ENCODE data around the gene GPER1.

GPER1 gene

GRCh38 chr7:1121476-1121875 is 33.6 kb downstream of the GPER1 start:
- Histone ChIP-seq H3K4me1 (ENCODE audit: control insufficient read depth in 1 of 2, insufficient read depth in 2 of 2, low read length in 2 of 2) (no peaks in the 10 kb centered on the region), H3K9ac (ENCODE audit: low read depth in 1 of 2, low read length in 2 of 2) (no peak overlapping the region), H3K27ac (ENCODE audit: low read depth, low read length) (no peak overlapping the region), H3K27me3 (ENCODE audit: control insufficient read depth in 1 of 2, insufficient read depth in 2 of 2, low read length in 2 of 2) (no peaks in the 10 kb centered on the region), H3K9me3 (ENCODE audit: control insufficient read depth in 1 of 2, low read length in 2 of 2) (no peaks in the 10 kb centered on the region), H3K36me3 (ENCODE audit: control insufficient read depth in 1 of 2, insufficient read depth in 2 of 2, low read length in 2 of 2) (peaks cover 0 to under 1% of the 10 kb centered on the region in 2 donors), H3K4me3 (ENCODE audit: low read depth in 1 of 2, low read length in 2 of 2) (no peak overlapping the region)

- H3K4me3 ChIP-seq (ENCODE audit: low read depth in 1 of 2, low read length in 2 of 2), result no peak overlapping the region
- H3K36me3 ChIP-seq (ENCODE audit: control insufficient read depth in 1 of 2, insufficient read depth in 2 of 2, low read length in 2 of 2), result peaks cover 3 to 6% of the 10 kb centered on the region in 2 donors
- no peak overlapping the region for H3K27ac ChIP-seq (ENCODE audit: low read depth, low read length)
- no peaks in the 10 kb centered on the region for H3K9me3 ChIP-seq (ENCODE audit: control insufficient read depth in 1 of 2, low read length in 2 of 2)
- H3K4me1 ChIP-seq (ENCODE audit: control insufficient read depth in 1 of 2, insufficient read depth in 2 of 2, low read length in 2 of 2), result no peaks in the 10 kb centered on the region
- H3K9ac ChIP-seq (ENCODE audit: low read depth in 1 of 2, low read length in 2 of 2), result no peak overlapping the region
- H3K27me3 ChIP-seq (ENCODE audit: control insufficient read depth in 1 of 2, insufficient read depth in 2 of 2, low read length in 2 of 2), result no peaks in the 10 kb centered on the region
These were observed 34.2 kb downstream of the GPER1 start for GRCh38 chr7:1121886-1122831.

GRCh38 chr7:1122832-1123501 is 35.1 kb downstream of the GPER1 start:
- H3K4me1 ChIP-seq (ENCODE audit: control insufficient read depth in 1 of 2, insufficient read depth in 2 of 2, low read length in 2 of 2), result no peaks in the 10 kb centered on the region
- H3K9ac ChIP-seq (ENCODE audit: low read depth in 1 of 2, low read length in 2 of 2), result no peak overlapping the region
- H3K36me3 ChIP-seq (ENCODE audit: control insufficient read depth in 1 of 2, insufficient read depth in 2 of 2, low read length in 2 of 2), result peaks cover 3 to 6% of the 10 kb centered on the region in 2 donors
- H3K27me3 ChIP-seq (ENCODE audit: control insufficient read depth in 1 of 2, insufficient read depth in 2 of 2, low read length in 2 of 2), result no peaks in the 10 kb centered on the region
- H3K4me3 ChIP-seq (ENCODE audit: low read depth in 1 of 2, low read length in 2 of 2), result no peak overlapping the region
- no peak overlapping the region for H3K27ac ChIP-seq (ENCODE audit: low read depth, low read length)
- no peaks in the 10 kb centered on the region for H3K9me3 ChIP-seq (ENCODE audit: control insufficient read depth in 1 of 2, low read length in 2 of 2)

- Histone ChIP-seq H3K4me3 (ENCODE audit: low read depth in 1 of 2, low read length in 2 of 2) (no peak overlapping the region), H3K27me3 (ENCODE audit: control insufficient read depth in 1 of 2, insufficient read depth in 2 of 2, low read length in 2 of 2) (no peaks in the 10 kb centered on the region), H3K9me3 (ENCODE audit: control insufficient read depth in 1 of 2, low read length in 2 of 2) (no peaks in the 10 kb centered on the region), H3K9ac (ENCODE audit: low read depth in 1 of 2, low read length in 2 of 2) (no peak overlapping the region), H3K36me3 (ENCODE audit: control insufficient read depth in 1 of 2, insufficient read depth in 2 of 2, low read length in 2 of 2) (peaks cover 3 to 6% of the 10 kb centered on the region in 2 donors), H3K4me1 (ENCODE audit: control insufficient read depth in 1 of 2, insufficient read depth in 2 of 2, low read length in 2 of 2) (no peaks in the 10 kb centered on the region), H3K27ac (ENCODE audit: low read depth, low read length) (peak overlapping the region; percentile 20)
These were observed 35.8 kb downstream of the GPER1 start for GRCh38 chr7:1123715-1124114.

GRCh38 chr7:1124164-1124563 is 36.3 kb downstream of the GPER1 start:
- no peaks in the 10 kb centered on the region for H3K9me3 ChIP-seq (ENCODE audit: control insufficient read depth in 1 of 2, low read length in 2 of 2)
- no peak overlapping the region for H3K9ac ChIP-seq (ENCODE audit: low read depth in 1 of 2, low read length in 2 of 2)
- H3K36me3 ChIP-seq (ENCODE audit: control insufficient read depth in 1 of 2, insufficient read depth in 2 of 2, low read length in 2 of 2), result peaks cover 3 to 6% of the 10 kb centered on the region in 2 donors
- no peaks in the 10 kb centered on the region for H3K27me3 ChIP-seq (ENCODE audit: control insufficient read depth in 1 of 2, insufficient read depth in 2 of 2, low read length in 2 of 2)
- H3K27ac ChIP-seq (ENCODE audit: low read depth, low read length), result no peak overlapping the region
- H3K4me1 ChIP-seq (ENCODE audit: control insufficient read depth in 1 of 2, insufficient read depth in 2 of 2, low read length in 2 of 2), result no peaks in the 10 kb centered on the region
- H3K4me3 ChIP-seq (ENCODE audit: low read depth in 1 of 2, low read length in 2 of 2), result no peak overlapping the region

- Histone ChIP-seq H3K36me3 (ENCODE audit: control insufficient read depth in 1 of 2, insufficient read depth in 2 of 2, low read length in 2 of 2) (peaks cover 3 to 6% of the 10 kb centered on the region in 2 donors), H3K9ac (ENCODE audit: low read depth in 1 of 2, low read length in 2 of 2) (no peak overlapping the region), H3K4me3 (ENCODE audit: low read depth in 1 of 2, low read length in 2 of 2) (no peak overlapping the region), H3K9me3 (ENCODE audit: control insufficient read depth in 1 of 2, low read length in 2 of 2) (no peaks in the 10 kb centered on the region), H3K27me3 (ENCODE audit: control insufficient read depth in 1 of 2, insufficient read depth in 2 of 2, low read length in 2 of 2) (no peaks in the 10 kb centered on the region), H3K4me1 (ENCODE audit: control insufficient read depth in 1 of 2, insufficient read depth in 2 of 2, low read length in 2 of 2) (no peaks in the 10 kb centered on the region), H3K27ac (ENCODE audit: low read depth, low read length) (no peak overlapping the region)
These were observed 37.1 kb downstream of the GPER1 start for GRCh38 chr7:1124816-1125602.

- H3K27ac ChIP-seq (ENCODE audit: low read depth, low read length), result no peak overlapping the region
- no peak overlapping the region for H3K9ac ChIP-seq (ENCODE audit: low read depth in 1 of 2, low read length in 2 of 2)
- no peaks in the 10 kb centered on the region for H3K4me1 ChIP-seq (ENCODE audit: control insufficient read depth in 1 of 2, insufficient read depth in 2 of 2, low read length in 2 of 2)
- H3K9me3 ChIP-seq (ENCODE audit: control insufficient read depth in 1 of 2, low read length in 2 of 2), result no peaks in the 10 kb centered on the region
- H3K36me3 ChIP-seq (ENCODE audit: control insufficient read depth in 1 of 2, insufficient read depth in 2 of 2, low read length in 2 of 2), result peaks cover 3 to 6% of the 10 kb centered on the region in 2 donors
- H3K27me3 ChIP-seq (ENCODE audit: control insufficient read depth in 1 of 2, insufficient read depth in 2 of 2, low read length in 2 of 2), result no peaks in the 10 kb centered on the region
- H3K4me3 ChIP-seq (ENCODE audit: low read depth in 1 of 2, low read length in 2 of 2), result no peak overlapping the region
These were observed 37.7 kb downstream of the GPER1 start for GRCh38 chr7:1125603-1125969.

GRCh38 chr7:1127001-1127400 is 39.1 kb downstream of the GPER1 start:
- H3K9ac ChIP-seq (ENCODE audit: low read depth in 1 of 2, low read length in 2 of 2), result no peak overlapping the region
- no peak overlapping the region for H3K4me3 ChIP-seq (ENCODE audit: low read depth in 1 of 2, low read length in 2 of 2)
- no peak overlapping the region for H3K27ac ChIP-seq (ENCODE audit: low read depth, low read length)
- peaks cover 3 to 6% of the 10 kb centered on the region in 2 donors for H3K36me3 ChIP-seq (ENCODE audit: control insufficient read depth in 1 of 2, insufficient read depth in 2 of 2, low read length in 2 of 2)
- H3K4me1 ChIP-seq (ENCODE audit: control insufficient read depth in 1 of 2, insufficient read depth in 2 of 2, low read length in 2 of 2), result no peaks in the 10 kb centered on the region
- no peaks in the 10 kb centered on the region for H3K9me3 ChIP-seq (ENCODE audit: control insufficient read depth in 1 of 2, low read length in 2 of 2)
- H3K27me3 ChIP-seq (ENCODE audit: control insufficient read depth in 1 of 2, insufficient read depth in 2 of 2, low read length in 2 of 2), result no peaks in the 10 kb centered on the region

GRCh38 chr7:1129431-1129830 is 41.5 kb downstream of the GPER1 start:
- H3K4me3 ChIP-seq (ENCODE audit: low read depth in 1 of 2, low read length in 2 of 2), result no peak overlapping the region
- H3K27me3 ChIP-seq (ENCODE audit: control insufficient read depth in 1 of 2, insufficient read depth in 2 of 2, low read length in 2 of 2), result no peaks in the 10 kb centered on the region
- H3K9ac ChIP-seq (ENCODE audit: low read depth in 1 of 2, low read length in 2 of 2), result no peak overlapping the region
- H3K9me3 ChIP-seq (ENCODE audit: control insufficient read depth in 1 of 2, low read length in 2 of 2), result no peaks in the 10 kb centered on the region
- peaks cover 3 to 6% of the 10 kb centered on the region in 2 donors for H3K36me3 ChIP-seq (ENCODE audit: control insufficient read depth in 1 of 2, insufficient read depth in 2 of 2, low read length in 2 of 2)
- no peak overlapping the region for H3K27ac ChIP-seq (ENCODE audit: low read depth, low read length)
- H3K4me1 ChIP-seq (ENCODE audit: control insufficient read depth in 1 of 2, insufficient read depth in 2 of 2, low read length in 2 of 2), result no peaks in the 10 kb centered on the region
